HEK293 (cell line): ENCODE results near the gene NDOR1.
A peak's percentile ranks its signal among the peaks of the same experiment; 100 is the strongest.

Experiments used
- CTCF ChIA-PET: fragments of 350-600 bp; formaldehyde crosslinking; extraction: SDS; loops from one replicate; lab custom pipeline; 2021; ENCODE audit warnings: antibody characterized with exemption; lab: Yijun Ruan, JAX
- POLR2A ChIA-PET: fragments of 300-600 bp; formaldehyde crosslinking; extraction: SDS; loops from one replicate; lab custom pipeline; 2020; ENCODE audit warnings: antibody characterized with exemption, inconsistent platforms; lab: Yijun Ruan, JAX
- H3K27ac ChIP-seq: fragments of 200-500 bp; sonication (Bioruptor generic); 2 replicates; pipeline ENCODE4 v1.5.1; 2014; ENCODE audit warnings: low read depth, low read length, control low read depth, inconsistent platforms; ENCODE audit errors: extremely low read depth
- H3K36me3 ChIP-seq, 2 experiments: fragments of 200-500 bp in 1 of 2; sonication (Bioruptor generic) in 1 of 2; 1 replicate in 1 of 2; 2 replicates in 1 of 2; pipeline ENCODE4 v1.5.1; 2014 to 2017; ENCODE audit warnings: inconsistent platforms in 2 of 2, low read length in 2 of 2; ENCODE audit not compliant: control insufficient read depth in 2 of 2, insufficient read depth in 1 of 2
- H3K4me1 ChIP-seq: fragments of 200-500 bp; sonication (Bioruptor generic); 2 replicates; pipeline ENCODE4 v1.5.1; 2014; ENCODE audit warnings: mild to moderate bottlenecking, low read length, inconsistent platforms; ENCODE audit not compliant: control insufficient read depth, insufficient read depth
- H3K4me3 ChIP-seq: 2 replicates; pipeline ENCODE4 v1.5.1; 2011; ENCODE audit warnings: low read depth, mild to moderate bottlenecking, control low read depth, low read length, moderate library complexity
- H3K9me3 ChIP-seq: fragments of 200-500 bp; sonication (Bioruptor generic); 2 replicates; pipeline ENCODE4 v1.5.1; 2014; ENCODE audit warnings: low read depth, low read length, inconsistent platforms; ENCODE audit not compliant: control insufficient read depth, insufficient read depth
- GLIS1 ChIP-seq: fragments of 450-650 bp; formaldehyde crosslinking; IDR thresholded peaks from 2 replicates; pipeline ENCODE4 v1.5.1; 2016; ENCODE audit warnings: missing biosample characterization, missing genetic modification characterization
- HOXD13 ChIP-seq: sonication (generic); formaldehyde crosslinking; IDR thresholded peaks from 2 replicates; pipeline ENCODE4 v1.8.0; 2022; ENCODE audit warnings: missing genetic modification reagents, borderline replicate concordance
- IKZF3 ChIP-seq: fragments of 450-650 bp; IDR thresholded peaks from 2 replicates; pipeline ENCODE4 v1.5.0; 2018; ENCODE audit warnings: missing biosample characterization, mild to moderate bottlenecking, missing genetic modification characterization, moderate library complexity
- ZBTB48 ChIP-seq: fragments of 450-650 bp; formaldehyde crosslinking; IDR thresholded peaks from 2 replicates; pipeline ENCODE4 v1.5.1; 2016; ENCODE audit warnings: missing biosample characterization, missing genetic modification characterization
- ZIC2 ChIP-seq: fragments of 450-650 bp; formaldehyde crosslinking; IDR thresholded peaks from 2 replicates; pipeline ENCODE4 v1.5.1; 2016; ENCODE audit warnings: missing biosample characterization, missing genetic modification characterization
- ZNF10 ChIP-seq: fragments of 450-650 bp; formaldehyde crosslinking; IDR thresholded peaks from 2 replicates; pipeline ENCODE4 v1.5.1; 2017; ENCODE audit warnings: missing biosample characterization, missing genetic modification characterization
- ZNF133 ChIP-seq: fragments of 450-650 bp; formaldehyde crosslinking; IDR thresholded peaks from 2 replicates; pipeline ENCODE4 v1.5.1; 2016; ENCODE audit warnings: missing biosample characterization, missing genetic modification characterization
- ZNF140 ChIP-seq: fragments of 450-650 bp; formaldehyde crosslinking; IDR thresholded peaks from 2 replicates; pipeline ENCODE4 v1.5.1; 2016; ENCODE audit warnings: missing biosample characterization, missing genetic modification characterization
- ZNF146 ChIP-seq: fragments of 450-650 bp; formaldehyde crosslinking; IDR thresholded peaks from 2 replicates; pipeline ENCODE4 v1.5.1; 2016; ENCODE audit warnings: missing biosample characterization, missing genetic modification characterization
- ZNF16 ChIP-seq: fragments of 450-650 bp; formaldehyde crosslinking; IDR thresholded peaks from 2 replicates; pipeline ENCODE4 v1.5.1; 2016; ENCODE audit warnings: low read depth, missing biosample characterization, missing genetic modification characterization
- ZNF221 ChIP-seq: fragments of 450-650 bp; formaldehyde crosslinking; IDR thresholded peaks from 2 replicates; pipeline ENCODE4 v1.5.1; 2017; ENCODE audit warnings: missing biosample characterization, missing genetic modification characterization, borderline replicate concordance
- ZNF239 ChIP-seq: fragments of 450-650 bp; formaldehyde crosslinking; IDR thresholded peaks from 2 replicates; pipeline ENCODE4 v1.5.1; 2016; ENCODE audit warnings: missing biosample characterization, missing genetic modification characterization
- ZNF488 ChIP-seq: fragments of 450-650 bp; formaldehyde crosslinking; IDR thresholded peaks from 2 replicates; pipeline ENCODE4 v1.5.1; 2016; ENCODE audit warnings: missing biosample characterization, missing genetic modification characterization
- ZNF518A ChIP-seq: fragments of 450-650 bp; formaldehyde crosslinking; conservative IDR thresholded peaks from 2 replicates; pipeline ENCODE4 v1.5.1; 2016; ENCODE audit warnings: low read depth, missing biosample characterization, missing genetic modification characterization
- ZNF692 ChIP-seq: fragments of 450-650 bp; formaldehyde crosslinking; IDR thresholded peaks from 2 replicates; pipeline ENCODE4 v1.5.1; 2016; ENCODE audit warnings: missing biosample characterization, missing genetic modification characterization
- ZNF747 ChIP-seq: fragments of 450-650 bp; formaldehyde crosslinking; IDR thresholded peaks from 2 replicates; pipeline ENCODE4 v1.5.1; 2016; ENCODE audit warnings: missing biosample characterization, missing genetic modification characterization
- ZNF785 ChIP-seq: fragments of 450-650 bp; formaldehyde crosslinking; IDR thresholded peaks from 2 replicates; pipeline ENCODE4 v1.5.1; 2016; ENCODE audit warnings: missing biosample characterization, missing genetic modification characterization
- ZNF843 ChIP-seq: fragments of 450-650 bp; formaldehyde crosslinking; IDR thresholded peaks from 2 replicates; pipeline ENCODE4 v1.5.1; 2016; ENCODE audit warnings: missing biosample characterization, missing genetic modification characterization
- TF ChIP-seq, protein P1 (sequence below): fragments of 450-650 bp; formaldehyde crosslinking; IDR thresholded peaks from 2 replicates; pipeline ENCODE4 v1.5.1; 2016; ENCODE audit warnings: missing biosample characterization, missing genetic modification characterization
- TF ChIP-seq, protein P2 (sequence below): fragments of 450-650 bp; IDR thresholded peaks from 2 replicates; pipeline ENCODE4 v1.5.1; 2018; ENCODE audit warnings: missing biosample characterization, missing genetic modification characterization
- TF ChIP-seq, protein P3 (sequence below): fragments of 450-650 bp; formaldehyde crosslinking; IDR thresholded peaks from 2 replicates; pipeline ENCODE4 v1.5.1; 2017; ENCODE audit warnings: missing biosample characterization, mild to moderate bottlenecking, missing genetic modification characterization, moderate library complexity

NDOR1 gene

GRCh38 chr9:137198051-137198901, 7.2 kb upstream of the NDOR1 start (continued):
- TF ChIP-seq, protein P1, sequence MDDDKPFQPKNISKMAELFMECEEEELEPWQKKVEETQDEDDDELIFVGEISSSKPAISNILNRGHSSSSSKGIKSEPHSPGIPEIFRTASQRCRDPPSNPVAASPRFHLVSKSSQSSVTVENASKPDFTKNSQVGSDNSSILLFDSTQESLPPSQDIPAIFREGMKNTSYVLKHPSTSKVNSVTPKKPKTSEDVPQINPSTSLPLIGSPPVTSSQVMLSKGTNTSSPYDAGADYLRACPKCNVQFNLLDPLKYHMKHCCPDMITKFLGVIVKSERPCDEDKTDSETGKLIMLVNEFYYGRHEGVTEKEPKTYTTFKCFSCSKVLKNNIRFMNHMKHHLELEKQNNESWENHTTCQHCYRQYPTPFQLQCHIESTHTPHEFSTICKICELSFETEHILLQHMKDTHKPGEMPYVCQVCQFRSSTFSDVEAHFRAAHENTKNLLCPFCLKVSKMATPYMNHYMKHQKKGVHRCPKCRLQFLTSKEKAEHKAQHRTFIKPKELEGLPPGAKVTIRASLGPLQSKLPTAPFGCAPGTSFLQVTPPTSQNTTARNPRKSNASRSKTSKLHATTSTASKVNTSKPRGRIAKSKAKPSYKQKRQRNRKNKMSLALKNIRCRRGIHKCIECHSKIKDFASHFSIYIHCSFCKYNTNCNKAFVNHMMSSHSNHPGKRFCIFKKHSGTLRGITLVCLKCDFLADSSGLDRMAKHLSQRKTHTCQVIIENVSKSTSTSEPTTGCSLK (tag by site-specific recombination): no peak
- TF ChIP-seq ZNF239 (no peak), IKZF3 (tag by site-specific recombination) (peak; percentile 63), HOXD13 (CRISPR knock-in tag) (no peak), ZNF140 (tag by site-specific recombination) (no peak), ZNF221 (tag by site-specific recombination) (no peak), ZNF16 (tag by site-specific recombination) (no peak), ZNF747 (tag by site-specific recombination) (no peak), ZNF692 (no peak), ZIC2 (no peak)

GRCh38 chr9:137198902-137199283, 6.6 kb upstream of the NDOR1 start:
- Histone ChIP-seq H3K9me3 (no peaks in the 10 kb centered on the region), H3K27ac (no peak overlapping the region), H3K4me1 (peaks cover 5% of the 10 kb centered on the region; the same call in 1 of the 2 replicates), H3K4me3 (no peak overlapping the region; the same call in 1 of the 2 replicates), H3K36me3 (peaks cover 0 to 1% of the 10 kb centered on the region in 2 experiments; a peak in 1 of 3 replicates)
- POLR2A ChIA-PET: interaction anchor here (0.6 to 3.4 kb wide), 7 partner anchors 9 to 69 kb away, joined by 3 to 34 read pairs (median 5); partner anchors contain the start of genes ANAPC2, LRRC26, SSNA1 and TUBB4B
- CTCF ChIA-PET: interaction anchor here (0.5 to 3.3 kb wide), 5 partner anchors 10 to 110 kb away, joined by 3 to 22 read pairs (median 3); partner anchors contain the start of genes ANAPC2 and SSNA1
- TF ChIP-seq ZNF10 (no peak), ZNF785 (tag by site-specific recombination) (no peak), ZNF133 (no peak), ZBTB48 (tag by site-specific recombination) (no peak), ZNF146 (no peak), GLIS1 (tag by site-specific recombination) (peak; percentile 96), ZNF488 (tag by site-specific recombination) (no peak), ZNF518A (tag by site-specific recombination) (no peak), ZIC2 (peak; percentile 99), ZNF843 (tag by site-specific recombination) (no peak)
- TF ChIP-seq, protein P2, sequence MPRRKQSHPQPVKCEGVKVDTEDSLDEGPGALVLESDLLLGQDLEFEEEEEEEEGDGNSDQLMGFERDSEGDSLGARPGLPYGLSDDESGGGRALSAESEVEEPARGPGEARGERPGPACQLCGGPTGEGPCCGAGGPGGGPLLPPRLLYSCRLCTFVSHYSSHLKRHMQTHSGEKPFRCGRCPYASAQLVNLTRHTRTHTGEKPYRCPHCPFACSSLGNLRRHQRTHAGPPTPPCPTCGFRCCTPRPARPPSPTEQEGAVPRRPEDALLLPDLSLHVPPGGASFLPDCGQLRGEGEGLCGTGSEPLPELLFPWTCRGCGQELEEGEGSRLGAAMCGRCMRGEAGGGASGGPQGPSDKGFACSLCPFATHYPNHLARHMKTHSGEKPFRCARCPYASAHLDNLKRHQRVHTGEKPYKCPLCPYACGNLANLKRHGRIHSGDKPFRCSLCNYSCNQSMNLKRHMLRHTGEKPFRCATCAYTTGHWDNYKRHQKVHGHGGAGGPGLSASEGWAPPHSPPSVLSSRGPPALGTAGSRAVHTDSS: 0 out of 2 replicates have a peak, but pooled peaks have one; percentile 15
- TF ChIP-seq, protein P3, sequence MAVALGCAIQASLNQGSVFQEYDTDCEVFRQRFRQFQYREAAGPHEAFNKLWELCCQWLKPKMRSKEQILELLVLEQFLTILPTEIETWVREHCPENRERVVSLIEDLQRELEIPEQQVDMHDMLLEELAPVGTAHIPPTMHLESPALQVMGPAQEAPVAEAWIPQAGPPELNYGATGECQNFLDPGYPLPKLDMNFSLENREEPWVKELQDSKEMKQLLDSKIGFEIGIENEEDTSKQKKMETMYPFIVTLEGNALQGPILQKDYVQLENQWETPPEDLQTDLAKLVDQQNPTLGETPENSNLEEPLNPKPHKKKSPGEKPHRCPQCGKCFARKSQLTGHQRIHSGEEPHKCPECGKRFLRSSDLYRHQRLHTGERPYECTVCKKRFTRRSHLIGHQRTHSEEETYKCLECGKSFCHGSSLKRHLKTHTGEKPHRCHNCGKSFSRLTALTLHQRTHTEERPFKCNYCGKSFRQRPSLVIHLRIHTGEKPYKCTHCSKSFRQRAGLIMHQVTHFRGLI (tag by site-specific recombination): no peak
